Measurements from ENCODE around the gene MVK. TPM values are rescaled to one million over a fixed set of nuclear protein-coding genes. Genes with fewer than 3 reads are reported as not detected.

MVK gene
- total and polyA plus RNA-seq, 4 donors: 34.9 to 50.3 (median 41.4) TPM

- Histone ChIP-seq H3K9ac (ENCODE audit: low read depth in 1 of 2, low read length in 2 of 2) (peak overlapping the region; percentile 3 to 61), H3K36me3 (ENCODE audit: control insufficient read depth in 4 of 4, insufficient read depth in 3 of 4, low read depth in 1 of 4, low read length in 3 of 4) (peaks cover 3 to 30% (median 21%) of the 10 kb centered on the region in 4 donors), H3K4me3 (ENCODE audit: low read depth in 1 of 3, low read length in 3 of 3) (no peak overlapping the region), H3K4me1 (ENCODE audit: control insufficient read depth in 4 of 4, insufficient read depth in 4 of 4, low read length in 3 of 4) (peaks cover 29 to 63% (median 60%) of the 10 kb centered on the region in 4 donors), H3K27ac (ENCODE audit: low read depth in 1 of 2, low read length in 2 of 2) (peak overlapping the region; percentile 75 to 77), H3K9me3 (ENCODE audit: control insufficient read depth in 4 of 4, low read length in 3 of 4) (no peaks in the 10 kb centered on the region), H3K27me3 (ENCODE audit: control insufficient read depth in 4 of 4, insufficient read depth in 4 of 4, low read length in 3 of 4) (no peaks in the 10 kb centered on the region)
- DNase-seq (ENCODE audit: low spot score): no peak
- 80% methylated on average over 8 of the region's 8 CpGs for WGBS
- TF ChIP-seq GABPA (IDR thresholded peaks at IDR 0.05 in 1 of 2, conservative IDR thresholded peaks at IDR 0.05 in 1 of 2) (no peak), YY1 (IDR thresholded peaks at IDR 0.05) (no peak), SP1 (IDR thresholded peaks at IDR 0.05) (no peak), RXRA (IDR thresholded peaks at IDR 0.05) (no peak), EGR1 (IDR thresholded peaks at IDR 0.05; ENCODE audit: low read depth in 2 of 2) (no peak), ZBTB33 (IDR thresholded peaks at IDR 0.05) (no peak), NR2F2 (IDR thresholded peaks at IDR 0.05) (no peak), RAD21 (IDR thresholded peaks at IDR 0.05) (no peak), REST (IDR thresholded peaks at IDR 0.05) (no peak), HNF4G (IDR thresholded peaks at IDR 0.05) (no peak), JUND (IDR thresholded peaks at IDR 0.05) (no peak), HNF4A (conservative IDR thresholded peaks at IDR 0.05) (no peak)
Observed at GRCh38 chr12:109580272-109580671, 6.7 kb downstream of the MVK start.

GRCh38 chr12:109580684-109581333 is 7.2 kb downstream of the MVK start:
- Histone ChIP-seq H3K36me3 (ENCODE audit: control insufficient read depth in 4 of 4, insufficient read depth in 3 of 4, low read depth in 1 of 4, low read length in 3 of 4) (peaks cover 3 to 31% (median 22%) of the 10 kb centered on the region in 4 donors), H3K27ac (ENCODE audit: low read depth in 1 of 2, low read length in 2 of 2) (peak overlapping the region; percentile 75 to 77), H3K9me3 (ENCODE audit: control insufficient read depth in 4 of 4, low read length in 3 of 4) (no peaks in the 10 kb centered on the region), H3K9ac (ENCODE audit: low read depth in 1 of 2, low read length in 2 of 2) (peak overlapping the region; percentile 3 to 61), H3K27me3 (ENCODE audit: control insufficient read depth in 4 of 4, insufficient read depth in 4 of 4, low read length in 3 of 4) (no peaks in the 10 kb centered on the region), H3K4me3 (ENCODE audit: low read depth in 1 of 3, low read length in 3 of 3) (no peak overlapping the region), H3K4me1 (ENCODE audit: control insufficient read depth in 4 of 4, insufficient read depth in 4 of 4, low read length in 3 of 4) (peaks cover 29 to 58% (median 55%) of the 10 kb centered on the region in 4 donors)
- no peak for DNase-seq (ENCODE audit: low spot score)
- 90% methylated on average over 13 of the region's 13 CpGs for WGBS
- no peak for TF ChIP-seq RAD21 (IDR thresholded peaks at IDR 0.05)
- peak; percentile 5 to 40 for TF ChIP-seq HNF4A (conservative IDR thresholded peaks at IDR 0.05)
- peak; percentile 68 to 83 for TF ChIP-seq RXRA (IDR thresholded peaks at IDR 0.05)
- peak; percentile 56 for TF ChIP-seq SP1 (IDR thresholded peaks at IDR 0.05)

- Histone ChIP-seq H3K4me3 (ENCODE audit: low read depth in 1 of 3, low read length in 3 of 3) (no peak overlapping the region), H3K27ac (ENCODE audit: low read depth in 1 of 2, low read length in 2 of 2) (peak overlapping the region; percentile 75 to 77), H3K9me3 (ENCODE audit: control insufficient read depth in 4 of 4, low read length in 3 of 4) (no peaks in the 10 kb centered on the region), H3K4me1 (ENCODE audit: control insufficient read depth in 4 of 4, insufficient read depth in 4 of 4, low read length in 3 of 4) (peaks cover 28 to 53% (median 51%) of the 10 kb centered on the region in 4 donors), H3K9ac (ENCODE audit: low read depth in 1 of 2, low read length in 2 of 2) (no peak overlapping the region), H3K27me3 (ENCODE audit: control insufficient read depth in 4 of 4, insufficient read depth in 4 of 4, low read length in 3 of 4) (no peaks in the 10 kb centered on the region), H3K36me3 (ENCODE audit: control insufficient read depth in 4 of 4, insufficient read depth in 3 of 4, low read depth in 1 of 4, low read length in 3 of 4) (peaks cover 3 to 32% (median 24%) of the 10 kb centered on the region in 4 donors)
- peak in 1 of 2 donors; percentile 20 for TF ChIP-seq RXRA (IDR thresholded peaks at IDR 0.05)
- TF ChIP-seq FOXA1 (IDR thresholded peaks at IDR 0.05): no peak
- no peak for TF ChIP-seq CTCF (IDR thresholded peaks at IDR 0.05; ENCODE audit: low read depth, low read length, missing input control)
- 89% methylated on average over 18 of the region's 18 CpGs for WGBS
- DNase-seq (ENCODE audit: low spot score): no peak
Observed at GRCh38 chr12:109581334-109581691, 7.7 kb downstream of the MVK start.

Measured in liver (tissue), 9 donors.